Ovary (tissue), 3 donors: ENCODE measurements around the gene SARM1.

Experiments used
- CTCF ChIP-seq, 3 donors: fragments of 450-650 bp in 2 of 3; fragments of 200-600 bp in 1 of 3; IDR thresholded peaks; one replicate each; pipeline versions ENCODE4 v1.5.1 to v1.8.0; 2016 to 2022; ENCODE audit warnings: antibody characterized with exemption in 3 of 3, mild to moderate bottlenecking in 1 of 3
- POLR2A ChIP-seq: fragments of 450-650 bp; IDR thresholded peaks from one replicate; pipeline ENCODE4 v1.6.1; 2017; ENCODE audit warnings: antibody characterized with exemption, mild to moderate bottlenecking, moderate library complexity
- donor health status: DM: no; HTN: no; CAD: no.

DNA sequence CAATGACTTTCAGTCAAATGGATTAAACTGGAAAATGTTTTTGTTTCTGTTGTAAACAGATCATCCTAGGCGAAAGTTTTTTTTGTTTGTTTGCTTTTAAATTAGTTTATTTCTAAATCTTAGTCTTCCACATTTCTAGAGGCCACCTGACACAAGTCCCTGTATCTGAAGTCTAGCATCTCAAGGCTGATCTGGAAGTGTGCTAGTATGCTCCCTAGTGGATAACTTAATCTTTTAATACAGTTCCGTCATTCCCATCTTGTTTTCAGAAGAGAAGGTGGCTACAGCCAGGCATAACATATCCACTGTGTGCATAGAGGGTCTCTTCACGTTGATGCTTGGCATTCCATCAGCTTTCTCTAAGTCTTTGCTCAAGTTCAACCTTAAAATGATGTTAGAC, 43.8 kb upstream of the SARM1 start:
- TF ChIP-seq POLR2A = no peak
- no peak for TF ChIP-seq CTCF (IDR thresholded peaks at IDR 0.05)
